HEK293 (cell line): ENCODE results near the gene TMCC1.

Experiments used
- ZEB2 ChIP-seq: fragments of 450-650 bp; formaldehyde crosslinking; IDR thresholded peaks from 2 replicates; pipeline ENCODE4 v1.5.1; 2016; ENCODE audit warnings: missing biosample characterization, missing genetic modification characterization
- ZNF248 ChIP-seq: fragments of 450-650 bp; formaldehyde crosslinking; IDR thresholded peaks from 2 replicates; pipeline ENCODE4 v1.5.1; 2017; ENCODE audit warnings: missing biosample characterization, missing genetic modification characterization
- ZNF558 ChIP-seq: fragments of 450-650 bp; formaldehyde crosslinking; IDR thresholded peaks from 2 replicates; pipeline ENCODE4 v1.5.1; 2016; ENCODE audit warnings: missing biosample characterization, missing genetic modification characterization
- TF ChIP-seq, protein P1 (sequence below): fragments of 450-650 bp; formaldehyde crosslinking; IDR thresholded peaks from 2 replicates; pipeline ENCODE4 v1.5.1; 2016; ENCODE audit warnings: missing biosample characterization, missing genetic modification characterization
- TF ChIP-seq, protein P2 (sequence below): fragments of 450-650 bp; formaldehyde crosslinking; IDR thresholded peaks from 2 replicates; pipeline ENCODE4 v1.5.1; 2016; ENCODE audit warnings: missing biosample characterization, missing genetic modification characterization, borderline replicate concordance

DNA sequence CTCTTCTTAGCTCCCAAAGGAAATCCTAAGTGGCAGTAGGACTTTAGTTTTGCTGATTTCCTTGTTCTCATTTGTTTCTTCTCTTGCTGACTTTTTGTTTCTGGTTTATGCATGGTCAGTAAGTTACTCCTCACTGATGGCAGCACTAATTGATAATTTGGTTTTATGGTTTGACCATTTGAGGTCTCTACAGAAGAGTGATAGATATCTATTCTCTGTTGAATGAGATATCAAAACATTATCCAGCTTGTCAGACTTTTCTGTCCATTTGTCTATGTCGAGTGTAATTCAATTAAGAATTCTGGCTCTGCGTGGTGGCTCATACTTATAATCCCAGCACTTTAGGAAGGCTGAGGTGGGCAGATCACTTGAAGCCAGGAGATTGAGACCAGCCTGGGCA is 202.5 kb downstream of the TMCC1 start:
- TF ChIP-seq, protein P1, sequence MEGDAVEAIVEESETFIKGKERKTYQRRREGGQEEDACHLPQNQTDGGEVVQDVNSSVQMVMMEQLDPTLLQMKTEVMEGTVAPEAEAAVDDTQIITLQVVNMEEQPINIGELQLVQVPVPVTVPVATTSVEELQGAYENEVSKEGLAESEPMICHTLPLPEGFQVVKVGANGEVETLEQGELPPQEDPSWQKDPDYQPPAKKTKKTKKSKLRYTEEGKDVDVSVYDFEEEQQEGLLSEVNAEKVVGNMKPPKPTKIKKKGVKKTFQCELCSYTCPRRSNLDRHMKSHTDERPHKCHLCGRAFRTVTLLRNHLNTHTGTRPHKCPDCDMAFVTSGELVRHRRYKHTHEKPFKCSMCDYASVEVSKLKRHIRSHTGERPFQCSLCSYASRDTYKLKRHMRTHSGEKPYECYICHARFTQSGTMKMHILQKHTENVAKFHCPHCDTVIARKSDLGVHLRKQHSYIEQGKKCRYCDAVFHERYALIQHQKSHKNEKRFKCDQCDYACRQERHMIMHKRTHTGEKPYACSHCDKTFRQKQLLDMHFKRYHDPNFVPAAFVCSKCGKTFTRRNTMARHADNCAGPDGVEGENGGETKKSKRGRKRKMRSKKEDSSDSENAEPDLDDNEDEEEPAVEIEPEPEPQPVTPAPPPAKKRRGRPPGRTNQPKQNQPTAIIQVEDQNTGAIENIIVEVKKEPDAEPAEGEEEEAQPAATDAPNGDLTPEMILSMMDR (tag by site-specific recombination): no peak
- TF ChIP-seq ZNF248 (tag by site-specific recombination) (no peak), ZEB2 (tag by site-specific recombination) (no peak), ZNF558 (no peak)
- TF ChIP-seq, protein P2, sequence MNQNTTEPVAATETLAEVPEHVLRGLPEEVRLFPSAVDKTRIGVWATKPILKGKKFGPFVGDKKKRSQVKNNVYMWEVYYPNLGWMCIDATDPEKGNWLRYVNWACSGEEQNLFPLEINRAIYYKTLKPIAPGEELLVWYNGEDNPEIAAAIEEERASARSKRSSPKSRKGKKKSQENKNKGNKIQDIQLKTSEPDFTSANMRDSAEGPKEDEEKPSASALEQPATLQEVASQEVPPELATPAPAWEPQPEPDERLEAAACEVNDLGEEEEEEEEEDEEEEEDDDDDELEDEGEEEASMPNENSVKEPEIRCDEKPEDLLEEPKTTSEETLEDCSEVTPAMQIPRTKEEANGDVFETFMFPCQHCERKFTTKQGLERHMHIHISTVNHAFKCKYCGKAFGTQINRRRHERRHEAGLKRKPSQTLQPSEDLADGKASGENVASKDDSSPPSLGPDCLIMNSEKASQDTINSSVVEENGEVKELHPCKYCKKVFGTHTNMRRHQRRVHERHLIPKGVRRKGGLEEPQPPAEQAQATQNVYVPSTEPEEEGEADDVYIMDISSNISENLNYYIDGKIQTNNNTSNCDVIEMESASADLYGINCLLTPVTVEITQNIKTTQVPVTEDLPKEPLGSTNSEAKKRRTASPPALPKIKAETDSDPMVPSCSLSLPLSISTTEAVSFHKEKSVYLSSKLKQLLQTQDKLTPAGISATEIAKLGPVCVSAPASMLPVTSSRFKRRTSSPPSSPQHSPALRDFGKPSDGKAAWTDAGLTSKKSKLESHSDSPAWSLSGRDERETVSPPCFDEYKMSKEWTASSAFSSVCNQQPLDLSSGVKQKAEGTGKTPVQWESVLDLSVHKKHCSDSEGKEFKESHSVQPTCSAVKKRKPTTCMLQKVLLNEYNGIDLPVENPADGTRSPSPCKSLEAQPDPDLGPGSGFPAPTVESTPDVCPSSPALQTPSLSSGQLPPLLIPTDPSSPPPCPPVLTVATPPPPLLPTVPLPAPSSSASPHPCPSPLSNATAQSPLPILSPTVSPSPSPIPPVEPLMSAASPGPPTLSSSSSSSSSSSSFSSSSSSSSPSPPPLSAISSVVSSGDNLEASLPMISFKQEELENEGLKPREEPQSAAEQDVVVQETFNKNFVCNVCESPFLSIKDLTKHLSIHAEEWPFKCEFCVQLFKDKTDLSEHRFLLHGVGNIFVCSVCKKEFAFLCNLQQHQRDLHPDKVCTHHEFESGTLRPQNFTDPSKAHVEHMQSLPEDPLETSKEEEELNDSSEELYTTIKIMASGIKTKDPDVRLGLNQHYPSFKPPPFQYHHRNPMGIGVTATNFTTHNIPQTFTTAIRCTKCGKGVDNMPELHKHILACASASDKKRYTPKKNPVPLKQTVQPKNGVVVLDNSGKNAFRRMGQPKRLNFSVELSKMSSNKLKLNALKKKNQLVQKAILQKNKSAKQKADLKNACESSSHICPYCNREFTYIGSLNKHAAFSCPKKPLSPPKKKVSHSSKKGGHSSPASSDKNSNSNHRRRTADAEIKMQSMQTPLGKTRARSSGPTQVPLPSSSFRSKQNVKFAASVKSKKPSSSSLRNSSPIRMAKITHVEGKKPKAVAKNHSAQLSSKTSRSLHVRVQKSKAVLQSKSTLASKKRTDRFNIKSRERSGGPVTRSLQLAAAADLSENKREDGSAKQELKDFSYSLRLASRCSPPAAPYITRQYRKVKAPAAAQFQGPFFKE (tag by site-specific recombination): no peak
